Kidney (tissue), 14 donors: ENCODE measurements around the gene SOD2. TPM values are rescaled to one million over a fixed set of nuclear protein-coding genes. Genes with fewer than 3 reads are reported as not detected.
A peak's percentile ranks its signal among the peaks of the same experiment; 100 is the strongest.
"Not testable (repeated sequence)": the region's sequence is repeated elsewhere in the genome, so short reads cannot be mapped to it uniquely, and the experiment has no call there.

ENCODE experiments used
- DNase-seq, 5 donors: peaks; one replicate each; pipeline ENCODE4 v3.0.0-alpha.2; 2013 to 2020
- FAIRE-seq: peaks from 2 replicates; lab custom pipeline; 2012; peaks lifted over from hg19 to GRCh38; lab: Jason Lieb, UNC
- H3K27ac ChIP-seq, 2 donors: one replicate each; pipeline ENCODE4 v1.7.0; 2013; ENCODE audit warnings: low read depth in 2 of 2, low read length in 2 of 2, inconsistent platforms in 1 of 2
- H3K27me3 ChIP-seq: one replicate; pipeline ENCODE4 v1.7.1; 2013; ENCODE audit warnings: low read length, inconsistent platforms; ENCODE audit not compliant: control insufficient read depth, insufficient read depth
- H3K36me3 ChIP-seq, 3 donors: one replicate each; pipeline versions ENCODE4 v1.7.0 to v1.7.1; 2013; ENCODE audit warnings: low read length in 3 of 3, control low read depth in 1 of 3, inconsistent platforms in 1 of 3; ENCODE audit not compliant: insufficient read depth in 3 of 3, control insufficient read depth in 2 of 3
- H3K4me1 ChIP-seq, 3 donors: one replicate each; pipeline versions ENCODE4 v1.7.0 to v1.7.1; 2013; ENCODE audit warnings: low read length in 3 of 3, inconsistent platforms in 1 of 3, low read depth in 1 of 3; ENCODE audit not compliant: control insufficient read depth in 2 of 3, insufficient read depth in 2 of 3
- H3K4me3 ChIP-seq, 3 donors: one replicate each; pipeline versions ENCODE4 v1.7.0 to v1.8.1; 2013; ENCODE audit warnings: low read length in 3 of 3, control low read depth in 1 of 3, inconsistent platforms in 1 of 3
- H3K9ac ChIP-seq, 3 donors: one replicate each; pipeline versions ENCODE4 v1.7.0 to v1.7.1; 2013; ENCODE audit warnings: low read length in 3 of 3, control low read depth in 1 of 3, inconsistent platforms in 1 of 3
- H3K9me3 ChIP-seq, 3 donors: one replicate each; pipeline versions ENCODE4 v1.7.0 to v1.7.1; 2013; ENCODE audit warnings: low read length in 3 of 3, control low read depth in 1 of 3, inconsistent platforms in 1 of 3; ENCODE audit not compliant: control insufficient read depth in 2 of 3, insufficient read depth in 1 of 3
- CTCF ChIP-seq: IDR thresholded peaks from 3 replicates; pipeline ENCODE4 v1.5.1; 2012; ENCODE audit warnings: mild to moderate bottlenecking, moderate library complexity, borderline replicate concordance; ENCODE audit not compliant: insufficient read depth; ENCODE audit errors: extremely low read depth
- intact Hi-C: fragments of 100-400 bp; cut with DNase I; formaldehyde crosslinking; loops from one replicate; pipeline ENCODE4 v1.11.1; 2022
- polyA plus RNA-seq: library from polyadenylated mRNA; stranded (reverse); fragments of 350-450 nt; fragmentation: Illumina TruSeq; extraction: RNeasy Lipid Tissue Mini Kit (QIAGEN cat#74804); gene quantifications from one replicate; pipeline ENCODE4 v1.2.3, GENCODE V29; 2014; ENCODE audit warnings: low read depth, low replicate concordance; ENCODE audit not compliant: insufficient read depth
- total RNA-seq: library from RNA; stranded (reverse); fragmentation: NEBNext Ultra II Directional; extraction: Animal tissue kit (Norgen Biotek cat#: 25700); gene quantifications from one replicate; pipeline ENCODE4 v1.2.1, GENCODE V29; 2021
- donor health status: control.
- donor health status: control.
- donor health status: control.
- donor health status: control.
- donor health status: control.
- donor health status: DM: yes; HTN: yes; CAD: no.
- donor health status: Normal renal cell carcinoma (clear cell type).

The SOD2 gene
- total and polyA plus RNA-seq, 2 donors from 2014 or later = 204 to 1,836 TPM

GRCh38 chr6:159715166-159715565, 22.1 kb upstream of the SOD2 start:
- Histone ChIP-seq H3K27ac (peak overlapping the region in 1 of 2 donors; percentile 33), H3K4me3 (no peak overlapping the region), H3K36me3 (no peaks in the 10 kb centered on the region), H3K9me3 (no peaks in the 10 kb centered on the region), H3K4me1 (no peaks in the 10 kb centered on the region), H3K9ac (no peak overlapping the region), H3K27me3 (no peaks in the 10 kb centered on the region)
- FAIRE-seq (no peak), DNase-seq (no peak)
- TF ChIP-seq CTCF = no peak
- intact Hi-C loops = no loop called here

- no peaks in the 10 kb centered on the region for H3K36me3 ChIP-seq
- H3K4me1 ChIP-seq = no peaks in the 10 kb centered on the region
- no peaks in the 10 kb centered on the region for H3K27me3 ChIP-seq
- H3K27ac ChIP-seq = no peak overlapping the region
- no peak for FAIRE-seq
- DNase-seq = no peak
- no peak overlapping the region for H3K9ac ChIP-seq
- intact Hi-C loops = no loop called here
- no peak overlapping the region for H3K4me3 ChIP-seq
- TF ChIP-seq CTCF = no peak
- no peaks in the 10 kb centered on the region for H3K9me3 ChIP-seq
These were observed 21.4 kb upstream of the SOD2 start for GRCh38 chr6:159714404-159714803.

- intact Hi-C loops = no loop called here
- FAIRE-seq = no peak
- no peaks in the 10 kb centered on the region for H3K36me3 ChIP-seq
- no peaks in the 10 kb centered on the region for H3K9me3 ChIP-seq
- H3K9ac ChIP-seq = no peak overlapping the region
- no peak for DNase-seq
- no peaks in the 10 kb centered on the region for H3K4me1 ChIP-seq
- H3K4me3 ChIP-seq = no peak overlapping the region
- no peak for TF ChIP-seq CTCF
- H3K27me3 ChIP-seq = no peaks in the 10 kb centered on the region
- no peak overlapping the region for H3K27ac ChIP-seq
These were observed 20.9 kb upstream of the SOD2 start for GRCh38 chr6:159713984-159714383.

- H3K4me3 ChIP-seq, H3K27me3 ChIP-seq, DNase-seq, intact Hi-C loops, H3K9ac ChIP-seq, H3K36me3 ChIP-seq, H3K9me3 ChIP-seq, H3K4me1 ChIP-seq, FAIRE-seq, H3K27ac ChIP-seq: not testable (repeated sequence)
These were observed 19.3 kb upstream of the SOD2 start for GRCh38 chr6:159712389-159712788.

GRCh38 chr6:159710603-159711002, 17.6 kb upstream of the SOD2 start:
- H3K4me3 ChIP-seq, H3K9me3 ChIP-seq, H3K36me3 ChIP-seq, FAIRE-seq, DNase-seq, intact Hi-C loops, H3K4me1 ChIP-seq, H3K27me3 ChIP-seq, H3K27ac ChIP-seq, H3K9ac ChIP-seq: not testable (repeated sequence)
